ENCODE results near the gene CELF5. TPM values are rescaled to one million over a fixed set of nuclear protein-coding genes. Genes with fewer than 3 reads are reported as not detected.
A peak's percentile ranks its signal among the peaks of the same experiment; 100 is the strongest.

CELF5 gene
- total and polyA plus RNA-seq, 10 of the 15 experiments (the other 5 are each of a cell fraction or from before 2014, with no cell fraction given), result 0.01 to 0.04 TPM; not detected in 8

DNA sequence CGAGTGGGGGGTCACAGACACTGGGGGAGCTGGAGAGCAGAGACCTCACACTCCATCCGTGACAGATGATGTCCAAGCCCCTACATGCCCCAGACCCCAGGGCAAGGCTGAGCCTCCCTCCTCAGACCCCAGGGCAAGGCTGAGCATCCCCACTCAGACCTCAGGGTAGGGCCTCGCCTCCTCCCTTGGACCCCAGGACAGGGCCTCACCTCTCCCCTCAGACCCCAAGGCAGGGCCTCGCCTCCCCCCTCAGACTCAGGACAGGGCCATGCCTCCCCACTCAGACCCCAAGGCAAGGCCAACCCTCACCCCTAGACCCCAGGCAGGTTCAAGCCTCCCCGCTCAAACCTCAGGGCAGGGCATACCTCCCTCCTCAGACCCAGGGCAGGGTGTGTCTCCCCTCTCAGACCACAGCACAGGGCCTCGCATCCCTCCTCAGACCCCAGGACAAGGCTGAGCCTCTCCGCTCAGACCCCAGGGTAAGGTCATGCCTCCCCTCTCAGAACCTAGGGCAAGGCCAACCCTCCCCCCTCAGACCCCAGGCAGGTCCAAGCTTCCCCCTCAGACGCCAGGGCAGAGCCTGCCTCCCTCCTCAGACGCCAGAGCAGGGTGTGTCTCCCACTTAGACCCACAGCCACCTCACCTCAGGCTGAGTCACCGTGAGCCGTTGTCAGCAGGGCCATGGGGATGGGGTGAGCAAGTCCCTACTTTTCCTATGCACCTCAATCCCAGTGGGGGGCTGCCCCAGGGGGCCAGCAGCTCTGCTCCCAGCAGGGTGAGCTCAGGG is 47.6 kb upstream of the CELF5 start:
- peak overlapping the region; percentile 42 for H3K9ac ChIP-seq (ENCODE audit: control insufficient read depth, insufficient read depth, low read length)
- ChIA-PET SMC1A (ENCODE audit: uncharacterized antibody, unreplicated experiment) (no interaction called here), RAD21 (ENCODE audit: unreplicated experiment) (no interaction called here), CTCF (interaction anchor here (0.5 kb wide), 1 partner anchor 10 kb away, joined by 4 read pairs; no protein-coding TSS in a partner anchor), POLR2A (interaction anchor here (0.5 kb wide), 1 partner anchor 88 kb away, joined by 3 read pairs; no protein-coding TSS in a partner anchor)
- peak overlapping the region; percentile 69 for H3K27ac ChIP-seq (ENCODE audit: control insufficient read depth, insufficient read depth)
- no peaks in the 10 kb centered on the region for H3K9me3 ChIP-seq (replicated peaks; ENCODE audit: control insufficient read depth, insufficient read depth, low read length)
- H4K20me1 ChIP-seq (ENCODE audit: control insufficient read depth, insufficient read depth), result no peaks in the 10 kb centered on the region; the same call in 1 of the 2 replicates
- H3K79me2 ChIP-seq (ENCODE audit: control insufficient read depth, insufficient read depth, low read length), result peaks cover 45% of the 10 kb centered on the region
- peak overlapping the region; percentile 29; the same call in 1 of the 2 replicates for H3K4me3 ChIP-seq
- H2AFZ ChIP-seq (ENCODE audit: control insufficient read depth, low read depth, low read length), result no peak overlapping the region; the same call in 1 of the 2 replicates
- intact Hi-C loops (cut with micrococcal nuclease; ENCODE audit: unreplicated experiment), result no loop called here
- DNase-seq (ENCODE audit: low read depth, low spot score) (no peak), FAIRE-seq (no peak), ATAC-seq (peak; percentile 5; the same call in 1 of the 3 replicates)
- H3K36me3 ChIP-seq (ENCODE audit: control insufficient read depth in 2 of 2, insufficient read depth in 2 of 2, low read length in 1 of 2), result no peaks in the 10 kb centered on the region
- H3K4me1 ChIP-seq (ENCODE audit: control insufficient read depth, insufficient read depth, low read length), result peaks cover 22% of the 10 kb centered on the region
- in situ Hi-C loops (cut with MboI), result no loop called here
- H3K4me2 ChIP-seq (ENCODE audit: control insufficient read depth, insufficient read depth), result peak overlapping the region; percentile 75
- no TSS peak for BruUV-seq (replicated peaks)
- TF ChIP-seq, protein P1, sequence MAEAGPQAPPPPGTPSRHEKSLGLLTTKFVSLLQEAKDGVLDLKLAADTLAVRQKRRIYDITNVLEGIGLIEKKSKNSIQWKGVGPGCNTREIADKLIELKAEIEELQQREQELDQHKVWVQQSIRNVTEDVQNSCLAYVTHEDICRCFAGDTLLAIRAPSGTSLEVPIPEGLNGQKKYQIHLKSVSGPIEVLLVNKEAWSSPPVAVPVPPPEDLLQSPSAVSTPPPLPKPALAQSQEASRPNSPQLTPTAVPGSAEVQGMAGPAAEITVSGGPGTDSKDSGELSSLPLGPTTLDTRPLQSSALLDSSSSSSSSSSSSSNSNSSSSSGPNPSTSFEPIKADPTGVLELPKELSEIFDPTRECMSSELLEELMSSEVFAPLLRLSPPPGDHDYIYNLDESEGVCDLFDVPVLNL (IDR thresholded peaks at IDR 0.05; ENCODE audit: low read depth, low read length), result no peak
- peak; percentile 76; the same call in 1 of the 2 replicates for TF ChIP-seq HDGF (IDR thresholded peaks at IDR 0.05)
- H3K27me3 ChIP-seq (replicated peaks in 1 of 2; ENCODE audit: control insufficient read depth in 2 of 2, insufficient read depth in 2 of 2, low read length in 1 of 2), result no peaks in the 10 kb centered on the region
- 38% methylated on average over 10 of the region's 11 CpGs for WGBS (ENCODE audit: insufficient coverage, insufficient replicate concordance, low lambda C conversion rate, missing lambda C conversion rate)

DNA sequence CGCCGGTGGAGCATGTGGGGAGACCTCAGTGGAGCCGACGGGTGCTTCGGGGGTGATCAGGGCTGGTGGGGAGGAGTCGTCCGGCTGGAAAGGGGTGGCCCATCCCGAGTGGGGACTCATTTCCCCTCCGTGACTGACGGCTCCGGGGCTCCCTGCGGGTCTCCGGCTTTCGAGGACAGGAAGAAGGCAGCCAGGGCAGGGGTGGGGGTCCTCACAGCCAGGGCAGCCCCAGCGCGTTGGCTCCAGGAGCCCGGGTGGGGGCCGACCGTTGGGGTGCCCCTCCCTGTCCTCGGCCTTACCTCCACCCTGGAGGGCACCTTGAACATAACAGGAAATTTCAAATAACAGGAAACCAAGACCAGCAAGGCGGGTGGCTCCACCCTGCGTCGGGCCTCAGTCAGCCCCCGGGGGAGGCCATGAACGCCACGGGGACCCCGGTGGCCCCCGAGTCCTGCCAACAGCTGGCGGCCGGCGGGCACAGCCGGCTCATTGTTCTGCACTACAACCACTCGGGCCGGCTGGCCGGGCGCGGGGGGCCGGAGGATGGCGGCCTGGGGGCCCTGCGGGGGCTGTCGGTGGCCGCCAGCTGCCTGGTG is 46.0 kb upstream of the CELF5 start, which contains the start of gene S1PR4:
S1PR4 (plus strand) TSS at position 393 of the 596 bp plus-strand sequence; CDS start at position 417, 24 bp downstream.
- BruUV-seq (replicated peaks), result no TSS peak
- CTCF ChIA-PET, result interaction anchor here (0.5 kb wide), 1 partner anchor 97 kb away, joined by 3 read pairs; no protein-coding TSS in a partner anchor
- SMC1A ChIA-PET (ENCODE audit: uncharacterized antibody, unreplicated experiment), result no interaction called here
- Histone ChIP-seq H3K36me3 (ENCODE audit: control insufficient read depth in 2 of 2, insufficient read depth in 2 of 2, low read length in 1 of 2) (no peaks in the 10 kb centered on the region), H2AFZ (ENCODE audit: control insufficient read depth, low read depth, low read length) (peak within 1 kb of the TSS; percentile 58), H3K9ac (ENCODE audit: control insufficient read depth, insufficient read depth, low read length) (peak within 1 kb of the TSS; percentile 89), H3K4me2 (ENCODE audit: control insufficient read depth, insufficient read depth) (peak within 1 kb of the TSS; percentile 75), H4K20me1 (ENCODE audit: control insufficient read depth, insufficient read depth) (no peaks in the 10 kb centered on the region; the same call in 1 of the 2 replicates), H3K4me3 (peak within 1 kb of the TSS; percentile 81), H3K27me3 (replicated peaks in 1 of 2; ENCODE audit: control insufficient read depth in 2 of 2, insufficient read depth in 2 of 2, low read length in 1 of 2) (no peaks in the 10 kb centered on the region), H3K4me1 (ENCODE audit: control insufficient read depth, insufficient read depth, low read length) (peaks cover 22% of the 10 kb centered on the region), H3K9me3 (replicated peaks; ENCODE audit: control insufficient read depth, insufficient read depth, low read length) (no peaks in the 10 kb centered on the region), H3K27ac (ENCODE audit: control insufficient read depth, insufficient read depth) (peak within 1 kb of the TSS; percentile 95), H3K79me2 (ENCODE audit: control insufficient read depth, insufficient read depth, low read length) (peaks cover 49% of the 10 kb centered on the region)
- POLR2A ChIA-PET, result interaction anchor here (1.0 to 1.1 kb wide), 2 partner anchors 46 to 50 kb away, joined by 3 read pairs; no protein-coding TSS in a partner anchor
- FAIRE-seq, result no peak
- 1% methylated on average over 40 of the region's 42 CpGs for WGBS (ENCODE audit: insufficient coverage, insufficient replicate concordance, low lambda C conversion rate, missing lambda C conversion rate)
- no peak for DNase-seq (ENCODE audit: low read depth, low spot score)
- RAD21 ChIA-PET (ENCODE audit: unreplicated experiment), result no interaction called here
- ATAC-seq, result peak; percentile 72
- in situ Hi-C loops (cut with MboI) (no loop called here), intact Hi-C loops (cut with micrococcal nuclease; ENCODE audit: unreplicated experiment) (no loop called here)
- no peak for TF ChIP-seq MXI1 (IDR thresholded peaks at IDR 0.05; ENCODE audit: low read depth, low read length)
- no peak for TF ChIP-seq HDAC2 (IDR thresholded peaks at IDR 0.05)
- no peak for TF ChIP-seq SUPT20H (IDR thresholded peaks at IDR 0.05; ENCODE audit: borderline replicate concordance, control insufficient read depth, low read depth, low read length)
- TF ChIP-seq CEBPB (IDR thresholded peaks at IDR 0.05; ENCODE audit: borderline replicate concordance in 1 of 2, low read depth in 2 of 2, low read length in 2 of 2), result no peak
- TF ChIP-seq, protein P2, sequence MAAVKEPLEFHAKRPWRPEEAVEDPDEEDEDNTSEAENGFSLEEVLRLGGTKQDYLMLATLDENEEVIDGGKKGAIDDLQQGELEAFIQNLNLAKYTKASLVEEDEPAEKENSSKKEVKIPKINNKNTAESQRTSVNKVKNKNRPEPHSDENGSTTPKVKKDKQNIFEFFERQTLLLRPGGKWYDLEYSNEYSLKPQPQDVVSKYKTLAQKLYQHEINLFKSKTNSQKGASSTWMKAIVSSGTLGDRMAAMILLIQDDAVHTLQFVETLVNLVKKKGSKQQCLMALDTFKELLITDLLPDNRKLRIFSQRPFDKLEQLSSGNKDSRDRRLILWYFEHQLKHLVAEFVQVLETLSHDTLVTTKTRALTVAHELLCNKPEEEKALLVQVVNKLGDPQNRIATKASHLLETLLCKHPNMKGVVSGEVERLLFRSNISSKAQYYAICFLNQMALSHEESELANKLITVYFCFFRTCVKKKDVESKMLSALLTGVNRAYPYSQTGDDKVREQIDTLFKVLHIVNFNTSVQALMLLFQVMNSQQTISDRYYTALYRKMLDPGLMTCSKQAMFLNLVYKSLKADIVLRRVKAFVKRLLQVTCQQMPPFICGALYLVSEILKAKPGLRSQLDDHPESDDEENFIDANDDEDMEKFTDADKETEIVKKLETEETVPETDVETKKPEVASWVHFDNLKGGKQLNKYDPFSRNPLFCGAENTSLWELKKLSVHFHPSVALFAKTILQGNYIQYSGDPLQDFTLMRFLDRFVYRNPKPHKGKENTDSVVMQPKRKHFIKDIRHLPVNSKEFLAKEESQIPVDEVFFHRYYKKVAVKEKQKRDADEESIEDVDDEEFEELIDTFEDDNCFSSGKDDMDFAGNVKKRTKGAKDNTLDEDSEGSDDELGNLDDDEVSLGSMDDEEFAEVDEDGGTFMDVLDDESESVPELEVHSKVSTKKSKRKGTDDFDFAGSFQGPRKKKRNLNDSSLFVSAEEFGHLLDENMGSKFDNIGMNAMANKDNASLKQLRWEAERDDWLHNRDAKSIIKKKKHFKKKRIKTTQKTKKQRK (IDR thresholded peaks at IDR 0.05; ENCODE audit: low read depth, low read length), result no peak
- no peak for TF ChIP-seq STAT1 (conservative IDR thresholded peaks at IDR 0.05)
- no peak for TF ChIP-seq RBBP5 (conservative IDR thresholded peaks at IDR 0.05)
- TF ChIP-seq SUZ12 (IDR thresholded peaks at IDR 0.05; ENCODE audit: unreplicated experiment), result no peak
- TF ChIP-seq PAX5 (IDR thresholded peaks at IDR 0.05; ENCODE audit: borderline replicate concordance, low read depth, low read length), result no peak
